Right atrium auricular region (tissue), 2 donors: ENCODE measurements around the gene FABP7. TPM values are rescaled to one million over a fixed set of nuclear protein-coding genes. Genes with fewer than 3 reads are reported as not detected.
A peak's percentile ranks its signal among the peaks of the same experiment; 100 is the strongest.

Source experiments
- DNase-seq: peaks from one replicate; pipeline ENCODE4 v3.0.0-alpha.2; 2019; ENCODE audit warnings: low spot score
- H3K27ac ChIP-seq, 2 donors: fragments of 200-600 bp; sonication (generic); 1 replicate in 1 of 2; 2 replicates in 1 of 2; pipeline ENCODE4 v1.5.1; 2016 to 2019
- H3K27me3 ChIP-seq, 2 donors: fragments of 200-600 bp; sonication (generic); one replicate each; pipeline versions ENCODE4 v1.5.1 to v1.6.0; 2017 to 2019
- H3K36me3 ChIP-seq: fragments of 200-600 bp; sonication (generic); one replicate; pipeline ENCODE4 v1.5.1; 2016
- H3K4me1 ChIP-seq, 2 donors: fragments of 200-600 bp; sonication (generic); one replicate each; pipeline versions ENCODE4 v1.5.1 to v1.6.0; 2017 to 2019
- H3K4me3 ChIP-seq, 2 donors: fragments of 200-600 bp; sonication (generic); 1 replicate in 1 of 2; 2 replicates in 1 of 2; pipeline ENCODE4 v1.5.1; 2017 to 2019; ENCODE audit warnings: mild to moderate bottlenecking in 1 of 2, moderate library complexity in 1 of 2
- H3K9me3 ChIP-seq, 2 donors: fragments of 200-600 bp; sonication (generic); one replicate each; pipeline ENCODE4 v1.5.1; 2019
- total RNA-seq, 2 donors: library from RNA; depleted of rRNA; stranded (reverse); fragments of >200 nt; gene quantifications; one replicate each; pipeline ENCODE4 v1.1.0, GENCODE V29; 2016
- TF ChIP-seq, protein P1 (sequence below), 2 donors: fragments of 200-600 bp; sonication (generic); IDR thresholded peaks; one replicate each; pipeline ENCODE4 v1.5.1; 2019; ENCODE audit warnings: antibody characterized with exemption in 2 of 2

Gene FABP7
- total RNA-seq, 2 donors from 2014 or later: 0.52 TPM; not detected in 1

DNA sequence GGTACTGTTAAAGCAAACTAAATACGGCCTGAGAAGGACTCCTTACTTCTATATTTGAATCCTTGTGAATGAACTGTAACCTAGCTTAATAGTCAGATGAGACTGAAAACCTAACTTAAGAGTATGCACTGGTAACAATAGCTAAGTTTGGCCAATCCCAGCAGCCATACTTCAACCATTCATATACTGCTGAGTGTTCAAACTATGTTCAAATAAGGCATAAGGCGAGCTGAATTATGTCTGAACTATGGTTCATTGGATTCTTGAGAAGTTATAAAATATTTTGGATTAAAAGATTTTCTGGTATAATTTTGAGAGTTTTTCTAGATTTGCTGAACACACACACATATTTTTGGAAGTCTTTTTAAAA, 11.8 kb downstream of the FABP7 start:
- Histone ChIP-seq H3K9me3 (no peaks in the 10 kb centered on the region), H3K4me3 (no peak overlapping the region), H3K27ac (peak overlapping the region in 1 of 2 donors; percentile 95), H3K27me3 (no peaks in the 10 kb centered on the region), H3K36me3 (no peaks in the 10 kb centered on the region), H3K4me1 (peaks cover 0 to 20% of the 10 kb centered on the region in 2 donors)
- TF ChIP-seq, protein P1, sequence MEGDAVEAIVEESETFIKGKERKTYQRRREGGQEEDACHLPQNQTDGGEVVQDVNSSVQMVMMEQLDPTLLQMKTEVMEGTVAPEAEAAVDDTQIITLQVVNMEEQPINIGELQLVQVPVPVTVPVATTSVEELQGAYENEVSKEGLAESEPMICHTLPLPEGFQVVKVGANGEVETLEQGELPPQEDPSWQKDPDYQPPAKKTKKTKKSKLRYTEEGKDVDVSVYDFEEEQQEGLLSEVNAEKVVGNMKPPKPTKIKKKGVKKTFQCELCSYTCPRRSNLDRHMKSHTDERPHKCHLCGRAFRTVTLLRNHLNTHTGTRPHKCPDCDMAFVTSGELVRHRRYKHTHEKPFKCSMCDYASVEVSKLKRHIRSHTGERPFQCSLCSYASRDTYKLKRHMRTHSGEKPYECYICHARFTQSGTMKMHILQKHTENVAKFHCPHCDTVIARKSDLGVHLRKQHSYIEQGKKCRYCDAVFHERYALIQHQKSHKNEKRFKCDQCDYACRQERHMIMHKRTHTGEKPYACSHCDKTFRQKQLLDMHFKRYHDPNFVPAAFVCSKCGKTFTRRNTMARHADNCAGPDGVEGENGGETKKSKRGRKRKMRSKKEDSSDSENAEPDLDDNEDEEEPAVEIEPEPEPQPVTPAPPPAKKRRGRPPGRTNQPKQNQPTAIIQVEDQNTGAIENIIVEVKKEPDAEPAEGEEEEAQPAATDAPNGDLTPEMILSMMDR (IDR thresholded peaks at IDR 0.05): no peak
- no peak for DNase-seq

DNA sequence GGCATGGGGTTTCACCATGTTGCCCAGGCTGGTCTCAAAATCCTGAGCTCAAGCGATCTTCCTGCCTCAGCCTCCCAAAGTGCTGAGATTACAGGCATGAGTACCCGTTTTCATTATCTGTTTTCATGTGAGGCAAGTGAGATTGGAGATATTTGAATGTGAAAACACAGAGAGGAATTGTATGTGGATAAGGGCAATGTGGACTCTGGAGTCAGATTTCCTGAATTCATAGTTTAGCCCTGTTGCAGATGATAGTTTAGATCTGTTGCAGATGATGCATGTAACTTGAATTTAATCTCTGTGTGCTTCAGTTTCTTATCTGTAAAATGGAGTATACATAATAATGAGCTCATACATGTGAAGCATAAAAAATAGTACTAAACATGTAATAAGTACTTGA, 13.2 kb downstream of the FABP7 start:
- Histone ChIP-seq H3K4me1 (peaks cover 0 to 20% of the 10 kb centered on the region in 2 donors), H3K4me3 (no peak overlapping the region), H3K27ac (no peak overlapping the region), H3K36me3 (no peaks in the 10 kb centered on the region), H3K27me3 (no peaks in the 10 kb centered on the region), H3K9me3 (no peaks in the 10 kb centered on the region)
- TF ChIP-seq, protein P1 (IDR thresholded peaks at IDR 0.05): no peak
- DNase-seq: no peak

DNA sequence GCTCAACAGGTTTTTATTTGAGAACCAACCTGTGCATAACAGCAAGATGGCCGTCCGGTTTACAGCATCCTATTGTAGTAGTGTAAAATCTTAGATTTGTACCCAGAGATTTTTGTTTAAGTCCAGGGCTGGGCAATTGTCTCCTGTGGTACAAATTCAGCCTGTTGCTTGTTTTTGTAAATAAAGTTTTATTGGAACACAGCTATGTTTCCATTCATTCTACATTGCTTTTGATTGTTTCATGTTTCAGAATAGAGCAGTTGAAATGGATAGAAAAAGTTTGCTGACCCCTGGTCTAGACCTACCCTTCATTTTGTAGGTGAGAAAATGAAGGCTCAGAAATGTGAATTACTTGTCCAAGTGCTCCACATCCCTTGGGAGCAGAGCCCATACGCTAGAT, 18.0 kb downstream of the FABP7 start:
- no peak for DNase-seq
- no peaks in the 10 kb centered on the region for H3K9me3 ChIP-seq
- H3K4me1 ChIP-seq: peaks cover 0 to 7% of the 10 kb centered on the region in 2 donors
- H3K27me3 ChIP-seq: no peaks in the 10 kb centered on the region
- no peaks in the 10 kb centered on the region for H3K36me3 ChIP-seq
- peak overlapping the region in 1 of 2 donors; percentile 6 for H3K27ac ChIP-seq
- TF ChIP-seq, protein P1 (IDR thresholded peaks at IDR 0.05): no peak
- H3K4me3 ChIP-seq: no peak overlapping the region

DNA sequence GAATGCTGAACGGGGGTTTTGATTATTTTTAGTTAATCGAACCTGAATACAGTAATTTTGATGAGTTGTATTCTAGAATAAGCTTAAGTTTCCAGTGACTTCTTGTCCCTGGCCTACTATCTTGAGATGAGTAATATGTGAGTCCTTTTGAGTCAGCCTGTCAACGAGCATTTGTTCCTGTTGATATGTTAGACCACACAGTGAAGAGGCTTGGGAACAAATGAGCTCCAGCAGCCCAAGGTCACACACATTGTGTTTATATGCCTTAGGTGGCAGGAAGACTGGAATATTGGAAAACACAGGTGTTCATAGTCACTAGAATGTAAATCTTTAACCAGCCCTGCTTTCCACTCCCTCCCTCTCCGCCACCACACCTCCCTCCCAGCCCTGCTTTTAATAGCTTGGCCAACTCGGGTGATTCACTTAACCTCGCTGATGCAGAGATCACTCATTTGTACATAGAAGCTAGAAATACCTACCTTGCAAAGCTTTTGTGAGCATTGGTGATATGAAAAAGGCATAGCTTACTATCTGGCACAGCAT, 18.7 kb downstream of the FABP7 start:
- TF ChIP-seq, protein P1 (IDR thresholded peaks at IDR 0.05): no peak
- Histone ChIP-seq H3K9me3 (no peaks in the 10 kb centered on the region), H3K36me3 (no peaks in the 10 kb centered on the region), H3K4me1 (peaks cover 0 to 7% of the 10 kb centered on the region in 2 donors), H3K27me3 (no peaks in the 10 kb centered on the region), H3K4me3 (no peak overlapping the region), H3K27ac (peak overlapping the region in 1 of 2 donors; percentile 6)
- DNase-seq: no peak

DNA sequence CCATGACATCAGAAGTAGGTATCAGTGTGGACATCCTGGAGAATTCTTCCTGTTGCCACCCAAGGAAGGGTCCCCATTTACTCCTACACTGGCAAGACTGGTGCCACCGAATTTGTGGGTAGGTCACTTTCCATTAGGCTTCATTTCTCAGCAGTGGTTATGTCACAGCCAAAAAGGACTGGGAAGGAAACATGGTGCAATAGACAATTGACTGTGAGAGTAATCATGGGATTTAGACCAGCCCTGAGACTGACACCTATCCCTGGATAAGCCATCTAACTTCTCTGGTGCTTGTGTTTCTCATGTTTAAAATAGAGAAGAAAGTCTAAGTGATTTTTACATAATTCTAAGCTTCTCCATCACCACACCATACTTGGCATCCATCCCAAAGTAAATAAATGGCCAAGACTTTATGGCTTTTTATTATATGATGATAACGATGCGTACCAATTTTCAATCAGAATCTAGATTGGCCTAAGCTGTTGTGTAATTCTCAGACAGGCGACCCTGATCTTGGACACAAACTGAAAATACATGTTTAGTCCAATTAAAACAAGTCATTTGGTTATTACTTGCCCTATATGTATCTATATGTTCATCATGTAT, 19.7 kb downstream of the FABP7 start:
- TF ChIP-seq, protein P1 (IDR thresholded peaks at IDR 0.05): no peak
- Histone ChIP-seq H3K27ac (no peak overlapping the region), H3K36me3 (no peaks in the 10 kb centered on the region), H3K9me3 (no peaks in the 10 kb centered on the region), H3K4me3 (no peak overlapping the region), H3K4me1 (peaks cover 0 to 7% of the 10 kb centered on the region in 2 donors), H3K27me3 (no peaks in the 10 kb centered on the region)
- DNase-seq: no peak
